ENCODE data around the gene MEG3. TPM values are rescaled to one million over a fixed set of nuclear protein-coding genes. Genes with fewer than 3 reads are reported as not detected.

The MEG3 gene
- total RNA-seq, 2 experiments from 2014 or later, result not detected

DNA sequence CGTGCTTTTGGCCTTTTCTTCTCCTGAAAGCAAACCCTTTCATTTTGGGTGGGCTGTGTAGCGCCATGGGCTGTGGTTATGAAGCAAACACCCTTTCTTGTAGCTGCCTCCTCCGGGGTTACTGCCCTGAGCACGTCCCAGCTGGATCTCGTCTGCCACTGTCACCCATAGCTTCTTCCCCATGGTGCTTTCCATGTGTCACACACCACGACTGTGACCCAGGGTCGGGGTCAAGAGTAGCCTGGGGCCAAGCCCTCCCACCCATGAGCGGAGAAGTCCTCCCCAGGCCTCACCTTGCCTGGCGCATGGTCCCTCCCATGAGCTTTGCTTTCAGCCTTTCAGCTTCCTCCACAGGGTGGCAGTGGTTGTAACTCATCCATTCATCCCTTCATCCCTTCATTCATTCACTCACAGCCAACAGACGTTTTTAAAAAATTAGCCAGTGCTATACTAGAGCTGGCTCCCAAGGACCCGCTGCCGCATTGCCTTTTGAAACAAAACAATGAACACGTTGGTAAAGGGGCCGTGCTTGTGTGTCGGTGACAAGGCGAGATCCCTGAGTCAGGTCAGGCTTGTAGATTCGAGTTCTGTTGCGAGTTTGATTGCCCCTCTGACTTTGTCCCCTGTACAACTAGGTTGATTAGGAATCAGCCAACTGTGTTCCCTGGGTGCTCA is 29.5 kb downstream of the MEG3 start:
- H3K9me3 ChIP-seq (ENCODE audit: low read length), result no peaks in the 10 kb centered on the region
- no peak overlapping the region for H3K27ac ChIP-seq (ENCODE audit: low read depth, low read length, poor library complexity, severe bottlenecking)
- POLR2A ChIA-PET, result no interaction called here
- intact Hi-C loops (cut with micrococcal nuclease; ENCODE audit: unreplicated experiment), result no loop called here
- no peaks in the 10 kb centered on the region for H3K36me3 ChIP-seq (ENCODE audit: insufficient read depth, low read length)
- CTCF ChIA-PET (ENCODE audit: unreplicated experiment), result no interaction called here
- H3K4me3 ChIP-seq (ENCODE audit: low read depth, low read length, poor library complexity, severe bottlenecking), result no peak overlapping the region
- no peaks in the 10 kb centered on the region for H4K20me1 ChIP-seq (ENCODE audit: insufficient read depth, low read length)
- TF ChIP-seq, protein P1, sequence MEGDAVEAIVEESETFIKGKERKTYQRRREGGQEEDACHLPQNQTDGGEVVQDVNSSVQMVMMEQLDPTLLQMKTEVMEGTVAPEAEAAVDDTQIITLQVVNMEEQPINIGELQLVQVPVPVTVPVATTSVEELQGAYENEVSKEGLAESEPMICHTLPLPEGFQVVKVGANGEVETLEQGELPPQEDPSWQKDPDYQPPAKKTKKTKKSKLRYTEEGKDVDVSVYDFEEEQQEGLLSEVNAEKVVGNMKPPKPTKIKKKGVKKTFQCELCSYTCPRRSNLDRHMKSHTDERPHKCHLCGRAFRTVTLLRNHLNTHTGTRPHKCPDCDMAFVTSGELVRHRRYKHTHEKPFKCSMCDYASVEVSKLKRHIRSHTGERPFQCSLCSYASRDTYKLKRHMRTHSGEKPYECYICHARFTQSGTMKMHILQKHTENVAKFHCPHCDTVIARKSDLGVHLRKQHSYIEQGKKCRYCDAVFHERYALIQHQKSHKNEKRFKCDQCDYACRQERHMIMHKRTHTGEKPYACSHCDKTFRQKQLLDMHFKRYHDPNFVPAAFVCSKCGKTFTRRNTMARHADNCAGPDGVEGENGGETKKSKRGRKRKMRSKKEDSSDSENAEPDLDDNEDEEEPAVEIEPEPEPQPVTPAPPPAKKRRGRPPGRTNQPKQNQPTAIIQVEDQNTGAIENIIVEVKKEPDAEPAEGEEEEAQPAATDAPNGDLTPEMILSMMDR (conservative IDR thresholded peaks at IDR 0.05; ENCODE audit: low read length), result 0 out of 2 replicates have a peak, but pooled peaks have one; percentile 16
- no peak for TF ChIP-seq EZH2phosphoT487 (IDR thresholded peaks at IDR 0.05; ENCODE audit: borderline replicate concordance, low read depth, low read length)
- no peak for DNase-seq (ENCODE audit: low spot score)
- H3K9me2 ChIP-seq (ENCODE audit: insufficient read depth, low read length), result no peaks in the 10 kb centered on the region
- no peak overlapping the region for H3K4me2 ChIP-seq (ENCODE audit: low read length)
- BruUV-seq (replicated peaks), result no TSS peak
- no peak overlapping the region for H2AFZ ChIP-seq (ENCODE audit: low read length)
- no peaks in the 10 kb centered on the region for H3K79me2 ChIP-seq (ENCODE audit: insufficient read depth, low read depth, low read length)
- H3K4me1 ChIP-seq (ENCODE audit: insufficient read depth, low read length, poor library complexity, severe bottlenecking), result no peaks in the 10 kb centered on the region

DNA sequence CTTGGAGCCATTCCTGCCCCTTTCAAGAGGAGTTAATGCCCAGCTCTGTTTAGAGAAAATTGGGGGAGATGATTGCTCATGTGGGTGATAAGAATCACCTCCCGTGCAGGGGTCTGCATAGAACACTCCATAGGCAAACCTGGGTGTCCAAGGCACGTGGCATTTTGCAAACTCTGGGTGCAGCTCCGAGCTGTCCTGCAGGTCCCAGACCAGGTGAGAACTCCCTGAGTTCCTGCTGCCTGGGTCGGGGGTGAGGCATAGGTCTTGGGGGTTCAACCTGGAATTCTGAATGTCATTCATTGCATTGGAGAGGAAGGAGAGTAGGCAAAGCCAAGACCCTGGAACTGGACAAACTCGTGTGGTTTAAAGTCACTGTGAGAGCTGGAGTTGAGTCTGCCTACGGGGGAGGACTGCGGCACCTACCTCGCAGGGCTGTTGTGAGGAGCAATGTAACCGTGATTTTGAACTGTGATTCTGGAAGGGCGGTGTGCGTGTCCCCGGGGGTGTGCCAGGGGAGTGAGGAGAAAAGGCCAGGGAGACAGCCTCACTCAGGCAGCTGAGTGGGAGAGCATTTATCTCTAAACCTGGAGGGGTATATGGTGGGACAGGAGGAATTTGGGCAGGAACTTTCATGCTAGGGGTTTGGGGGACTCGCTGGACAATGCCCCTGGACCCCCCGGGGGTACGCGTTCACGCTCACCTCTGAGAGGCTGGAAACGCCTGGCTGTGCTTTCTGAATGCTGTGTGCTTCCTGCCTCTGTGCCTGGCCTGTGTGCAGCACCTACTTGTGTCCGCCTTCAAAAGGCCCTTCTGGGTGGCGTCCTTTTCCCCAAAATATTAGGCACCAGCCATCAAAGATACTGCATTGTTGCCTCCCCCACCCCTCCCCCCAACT is 30.4 kb downstream of the MEG3 start:
- Histone ChIP-seq H2AFZ (ENCODE audit: low read length) (no peak overlapping the region), H3K4me2 (ENCODE audit: low read length) (no peak overlapping the region), H4K20me1 (ENCODE audit: insufficient read depth, low read length) (no peaks in the 10 kb centered on the region), H3K9me3 (ENCODE audit: low read length) (no peaks in the 10 kb centered on the region), H3K4me3 (ENCODE audit: low read depth, low read length, poor library complexity, severe bottlenecking) (no peak overlapping the region), H3K36me3 (ENCODE audit: insufficient read depth, low read length) (no peaks in the 10 kb centered on the region), H3K27ac (ENCODE audit: low read depth, low read length, poor library complexity, severe bottlenecking) (no peak overlapping the region), H3K9me2 (ENCODE audit: insufficient read depth, low read length) (no peaks in the 10 kb centered on the region), H3K79me2 (ENCODE audit: insufficient read depth, low read depth, low read length) (no peaks in the 10 kb centered on the region), H3K4me1 (ENCODE audit: insufficient read depth, low read length, poor library complexity, severe bottlenecking) (no peaks in the 10 kb centered on the region)
- CTCF ChIA-PET (ENCODE audit: unreplicated experiment), result no interaction called here
- intact Hi-C loops (cut with micrococcal nuclease; ENCODE audit: unreplicated experiment), result no loop called here
- no peak for TF ChIP-seq EZH2phosphoT487 (IDR thresholded peaks at IDR 0.05; ENCODE audit: borderline replicate concordance, low read depth, low read length)
- TF ChIP-seq, protein P1 (conservative IDR thresholded peaks at IDR 0.05; ENCODE audit: low read length), result no peak
- DNase-seq (ENCODE audit: low spot score), result no peak
- POLR2A ChIA-PET, result no interaction called here
- BruUV-seq (replicated peaks), result no TSS peak

All from OCI-LY7 (cell line).